NCI-H2196 (cell line): ENCODE results near the gene TTR.

ENCODE experiments used
- DNase-seq: peaks from one replicate; lab custom pipeline; 2025; ENCODE audit not compliant: unreplicated experiment; lab: John Stamatoyannopoulos, UW

Gene TTR

GRCh38 chr18:31578126-31578525 is 13.6 kb upstream of the TTR start:
- DNase-seq = no peak

- no peak for DNase-seq
Measured at GRCh38 chr18:31579375-31579774, 12.3 kb upstream of the TTR start.

DNA sequence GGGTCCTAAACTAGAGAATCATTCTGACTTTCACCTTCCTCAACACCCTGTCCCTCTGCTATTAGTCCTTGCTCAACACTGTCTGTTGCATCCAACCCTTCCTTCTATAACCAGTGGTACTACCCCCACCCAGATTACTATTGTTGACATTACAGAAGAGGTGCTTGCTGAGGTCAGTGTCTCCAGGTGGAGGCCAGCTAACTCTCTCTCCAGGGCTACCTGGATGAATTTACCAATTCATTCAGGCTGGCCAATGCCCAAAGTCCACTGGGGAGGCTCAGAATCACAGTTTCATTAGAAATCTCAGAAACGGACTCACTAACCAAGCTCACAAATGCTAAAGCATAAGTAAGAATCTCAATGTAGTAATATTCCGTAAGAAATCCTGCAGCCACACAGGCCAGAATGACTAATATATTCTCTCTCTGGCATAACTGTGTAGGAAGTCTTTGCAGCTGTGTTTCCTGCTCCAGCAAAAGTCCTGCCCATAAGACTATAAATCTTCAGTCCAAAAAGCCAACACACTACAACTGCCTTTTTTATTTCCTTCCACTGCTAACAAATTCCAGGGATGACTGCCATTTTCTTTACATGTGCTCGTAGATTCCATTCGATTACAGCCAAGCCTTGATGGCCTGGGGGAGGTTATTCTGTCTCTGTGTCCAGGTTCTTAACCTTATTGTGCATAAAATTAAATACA is 10.0 kb upstream of the TTR start:
- DNase-seq = no peak

GRCh38 chr18:31583185-31583854 is 8.4 kb upstream of the TTR start:
- no peak for DNase-seq

- no peak for DNase-seq
Measured at GRCh38 chr18:31585991-31586390, 5.7 kb upstream of the TTR start.

GRCh38 chr18:31586616-31587015 is 5.1 kb upstream of the TTR start:
- DNase-seq = no peak

DNA sequence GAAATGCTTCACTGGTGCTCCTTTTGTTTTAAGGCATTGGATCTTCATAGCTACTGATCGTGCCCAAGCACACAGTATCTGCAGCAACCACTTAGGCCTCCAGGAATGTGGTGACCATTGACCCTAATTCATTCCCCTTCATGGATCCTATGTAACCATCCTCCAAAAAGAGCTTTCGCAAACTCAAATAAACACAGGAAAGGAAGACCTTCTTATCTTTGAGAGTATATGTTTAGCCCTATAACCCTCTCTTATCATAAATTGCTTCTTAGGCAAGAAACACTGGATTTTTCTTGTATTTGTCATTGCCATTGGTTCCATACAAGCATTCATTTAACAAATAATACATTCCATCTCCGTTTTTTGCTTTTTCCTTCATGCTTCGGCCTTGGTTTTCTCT is 4.1 kb upstream of the TTR start:
- DNase-seq = no peak

- DNase-seq = no peak
Measured at GRCh38 chr18:31590570-31590969, 1.1 kb upstream of the TTR start.

DNA sequence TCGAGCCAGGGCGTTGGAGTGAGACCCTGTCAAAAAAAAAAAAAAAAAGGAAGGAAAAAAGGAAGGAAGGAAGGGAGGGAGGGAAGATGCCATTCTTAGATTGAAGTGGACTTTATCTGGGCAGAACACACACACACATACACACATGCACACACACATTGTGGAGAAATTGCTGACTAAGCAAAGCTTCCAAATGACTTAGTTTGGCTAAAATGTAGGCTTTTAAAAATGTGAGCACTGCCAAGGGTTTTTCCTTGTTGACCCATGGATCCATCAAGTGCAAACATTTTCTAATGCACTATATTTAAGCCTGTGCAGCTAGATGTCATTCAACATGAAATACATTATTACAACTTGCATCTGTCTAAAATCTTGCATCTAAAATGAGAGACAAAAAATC is 564 bp upstream of the TTR start:
- no peak for DNase-seq

DNA sequence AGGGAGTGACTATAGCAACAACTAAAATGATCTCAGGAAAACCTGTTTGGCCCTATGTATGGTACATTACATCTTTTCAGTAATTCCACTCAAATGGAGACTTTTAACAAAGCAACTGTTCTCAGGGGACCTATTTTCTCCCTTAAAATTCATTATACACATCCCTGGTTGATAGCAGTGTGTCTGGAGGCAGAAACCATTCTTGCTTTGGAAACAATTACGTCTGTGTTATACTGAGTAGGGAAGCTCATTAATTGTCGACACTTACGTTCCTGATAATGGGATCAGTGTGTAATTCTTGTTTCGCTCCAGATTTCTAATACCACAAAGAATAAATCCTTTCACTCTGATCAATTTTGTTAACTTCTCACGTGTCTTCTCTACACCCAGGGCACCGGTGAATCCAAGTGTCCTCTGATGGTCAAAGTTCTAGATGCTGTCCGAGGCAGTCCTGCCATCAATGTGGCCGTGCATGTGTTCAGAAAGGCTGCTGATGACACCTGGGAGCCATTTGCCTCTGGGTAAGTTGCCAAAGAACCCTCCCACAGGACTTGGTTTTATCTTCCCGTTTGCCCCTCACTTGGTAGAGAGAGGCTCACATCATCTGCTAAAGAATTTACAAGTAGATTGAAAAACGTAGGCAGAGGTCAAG is 955 bp downstream of the TTR start:
- DNase-seq = no peak

DNA sequence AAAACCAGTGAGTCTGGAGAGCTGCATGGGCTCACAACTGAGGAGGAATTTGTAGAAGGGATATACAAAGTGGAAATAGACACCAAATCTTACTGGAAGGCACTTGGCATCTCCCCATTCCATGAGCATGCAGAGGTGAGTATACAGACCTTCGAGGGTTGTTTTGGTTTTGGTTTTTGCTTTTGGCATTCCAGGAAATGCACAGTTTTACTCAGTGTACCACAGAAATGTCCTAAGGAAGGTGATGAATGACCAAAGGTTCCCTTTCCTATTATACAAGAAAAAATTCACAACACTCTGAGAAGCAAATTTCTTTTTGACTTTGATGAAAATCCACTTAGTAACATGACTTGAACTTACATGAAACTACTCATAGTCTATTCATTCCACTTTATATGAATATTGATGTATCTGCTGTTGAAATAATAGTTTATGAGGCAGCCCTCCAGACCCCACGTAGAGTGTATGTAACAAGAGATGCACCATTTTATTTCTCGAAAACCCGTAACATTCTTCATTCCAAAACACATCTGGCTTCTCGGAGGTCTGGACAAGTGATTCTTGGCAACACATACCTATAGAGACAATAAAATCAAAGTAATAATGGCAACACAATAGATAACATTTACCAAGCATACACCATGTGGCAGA is 3.6 kb downstream of the TTR start:
- no peak for DNase-seq

DNA sequence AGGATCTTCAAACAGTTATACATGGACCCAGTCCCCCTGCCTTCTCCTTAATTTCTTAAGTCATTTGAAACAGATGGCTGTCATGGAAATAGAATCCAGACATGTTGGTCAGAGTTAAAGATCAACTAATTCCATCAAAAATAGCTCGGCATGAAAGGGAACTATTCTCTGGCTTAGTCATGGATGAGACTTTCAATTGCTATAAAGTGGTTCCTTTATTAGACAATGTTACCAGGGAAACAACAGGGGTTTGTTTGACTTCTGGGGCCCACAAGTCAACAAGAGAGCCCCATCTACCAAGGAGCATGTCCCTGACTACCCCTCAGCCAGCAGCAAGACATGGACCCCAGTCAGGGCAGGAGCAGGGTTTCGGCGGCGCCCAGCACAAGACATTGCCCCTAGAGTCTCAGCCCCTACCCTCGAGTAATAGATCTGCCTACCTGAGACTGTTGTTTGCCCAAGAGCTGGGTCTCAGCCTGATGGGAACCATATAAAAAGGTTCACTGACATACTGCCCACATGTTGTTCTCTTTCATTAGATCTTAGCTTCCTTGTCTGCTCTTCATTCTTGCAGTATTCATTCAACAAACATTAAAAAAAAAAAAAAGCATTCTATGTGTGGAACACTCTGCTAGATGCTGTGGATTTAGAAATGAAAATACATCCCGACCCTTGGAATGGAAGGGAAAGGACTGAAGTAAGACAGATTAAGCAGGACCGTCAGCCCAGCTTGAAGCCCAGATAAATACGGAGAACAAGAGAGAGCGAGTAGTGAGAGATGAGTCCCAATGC is 4.6 kb downstream of the TTR start:
- DNase-seq = no peak

DNA sequence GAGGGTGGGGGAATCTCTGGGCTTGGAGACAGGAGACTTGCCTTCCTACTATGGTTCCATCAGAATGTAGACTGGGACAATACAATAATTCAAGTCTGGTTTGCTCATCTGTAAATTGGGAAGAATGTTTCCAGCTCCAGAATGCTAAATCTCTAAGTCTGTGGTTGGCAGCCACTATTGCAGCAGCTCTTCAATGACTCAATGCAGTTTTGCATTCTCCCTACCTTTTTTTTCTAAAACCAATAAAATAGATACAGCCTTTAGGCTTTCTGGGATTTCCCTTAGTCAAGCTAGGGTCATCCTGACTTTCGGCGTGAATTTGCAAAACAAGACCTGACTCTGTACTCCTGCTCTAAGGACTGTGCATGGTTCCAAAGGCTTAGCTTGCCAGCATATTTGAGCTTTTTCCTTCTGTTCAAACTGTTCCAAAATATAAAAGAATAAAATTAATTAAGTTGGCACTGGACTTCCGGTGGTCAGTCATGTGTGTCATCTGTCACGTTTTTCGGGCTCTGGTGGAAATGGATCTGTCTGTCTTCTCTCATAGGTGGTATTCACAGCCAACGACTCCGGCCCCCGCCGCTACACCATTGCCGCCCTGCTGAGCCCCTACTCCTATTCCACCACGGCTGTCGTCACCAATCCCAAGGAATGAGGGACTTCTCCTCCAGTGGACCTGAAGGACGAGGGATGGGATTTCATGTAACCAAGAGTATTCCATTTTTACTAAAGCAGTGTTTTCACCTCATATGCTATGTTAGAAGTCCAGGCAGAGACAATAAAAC is 6.5 kb downstream of the TTR start:
- DNase-seq = no peak

- DNase-seq = no peak
Measured at GRCh38 chr18:31603315-31603714, 11.6 kb downstream of the TTR start.

GRCh38 chr18:31606265-31606664 is 14.6 kb downstream of the TTR start:
- no peak for DNase-seq

- no peak for DNase-seq
Measured at GRCh38 chr18:31607384-31607783, 15.7 kb downstream of the TTR start.

DNA sequence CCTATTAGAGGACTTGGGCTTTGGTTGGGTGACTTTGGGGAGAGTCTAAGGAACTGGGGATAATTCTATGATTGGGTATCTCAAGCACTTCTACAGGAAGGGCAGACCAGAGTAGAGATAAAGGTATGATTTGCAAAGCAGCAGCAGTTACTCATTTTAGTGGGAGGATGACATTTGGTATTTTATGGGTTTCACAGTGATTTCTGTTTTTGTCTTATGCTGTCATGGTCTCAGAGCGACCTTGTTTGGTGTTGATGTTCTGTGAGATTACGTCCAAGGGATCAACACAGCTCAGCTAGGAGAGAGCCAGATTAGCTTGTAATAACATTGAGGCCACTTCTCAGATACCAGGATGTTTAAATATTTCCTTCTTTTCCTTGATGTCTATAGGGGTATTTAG is 18.2 kb downstream of the TTR start:
- no peak for DNase-seq

- DNase-seq = no peak
Measured at GRCh38 chr18:31610286-31611205, 18.9 kb downstream of the TTR start.

- no peak for DNase-seq
Measured at GRCh38 chr18:31611511-31611910, 19.8 kb downstream of the TTR start.
